Epidermal melanocyte (primary cell): ENCODE measurements around the gene FBXO46.
"Not testable (repeated sequence)": the region's sequence is repeated elsewhere in the genome, so short reads cannot be mapped to it uniquely, and the experiment has no call there.

Experiments used
- DNase-seq: peaks from one replicate; pipeline ENCODE4 v3.0.0; 2011; ENCODE audit warnings: low spot score; ENCODE audit not compliant: insufficient read length

The FBXO46 gene

GRCh38 chr19:45766296-45766868, 35.7 kb upstream of the FBXO46 start:
- DNase-seq = no peak

DNA sequence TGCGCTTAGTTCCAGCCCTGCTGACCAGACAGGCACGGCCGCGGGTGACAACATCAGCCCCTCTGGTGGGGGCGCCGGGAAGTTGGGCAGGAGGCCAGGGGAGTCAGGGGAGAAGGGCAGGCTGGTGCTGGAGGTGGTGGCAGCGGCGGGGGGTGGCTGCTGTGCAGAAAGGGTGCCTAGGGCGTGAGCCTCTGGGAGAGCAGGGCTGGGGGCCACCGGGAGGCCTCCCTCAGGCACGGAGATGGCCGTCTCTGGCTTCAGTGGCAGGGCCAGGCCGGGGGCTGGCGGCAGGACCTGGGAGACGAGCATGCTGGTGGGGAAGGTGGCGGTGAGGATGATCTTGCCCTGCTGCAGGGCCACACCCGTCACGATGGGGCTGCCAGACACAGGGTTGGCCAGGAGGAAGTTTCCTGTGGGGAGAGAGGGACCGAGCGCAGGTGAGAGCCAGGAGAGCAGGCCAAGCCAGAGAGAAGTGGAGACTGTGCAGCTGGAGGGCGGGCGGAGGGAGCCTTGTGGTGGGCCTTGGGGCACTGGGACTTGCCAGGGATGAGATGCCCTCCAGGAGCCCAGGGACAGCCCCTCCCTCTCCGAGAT, 35.1 kb upstream of the FBXO46 start:
- DNase-seq = no peak

- DNase-seq = no peak
These were observed 34.4 kb upstream of the FBXO46 start for GRCh38 chr19:45764945-45765701.

DNA sequence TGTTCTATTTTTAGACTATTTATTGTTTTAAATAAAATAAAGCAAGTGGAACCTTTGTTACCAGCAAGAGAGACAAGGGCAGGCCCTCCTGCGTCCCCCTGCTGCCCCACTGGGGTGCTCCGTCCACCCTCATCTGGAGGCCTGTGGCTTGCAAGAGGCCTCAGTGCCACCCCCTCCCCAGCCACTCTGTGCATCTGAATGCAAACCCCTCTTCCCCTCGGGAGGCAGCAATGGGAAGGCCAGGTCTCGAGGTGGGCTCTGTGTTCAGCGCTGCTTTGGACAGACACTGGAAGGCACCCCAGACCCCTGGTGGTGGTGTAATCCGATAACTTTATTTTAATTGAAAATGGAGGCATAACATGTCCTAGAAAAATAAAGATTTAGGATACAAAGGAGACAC, 33.8 kb upstream of the FBXO46 start:
- no peak for DNase-seq

DNA sequence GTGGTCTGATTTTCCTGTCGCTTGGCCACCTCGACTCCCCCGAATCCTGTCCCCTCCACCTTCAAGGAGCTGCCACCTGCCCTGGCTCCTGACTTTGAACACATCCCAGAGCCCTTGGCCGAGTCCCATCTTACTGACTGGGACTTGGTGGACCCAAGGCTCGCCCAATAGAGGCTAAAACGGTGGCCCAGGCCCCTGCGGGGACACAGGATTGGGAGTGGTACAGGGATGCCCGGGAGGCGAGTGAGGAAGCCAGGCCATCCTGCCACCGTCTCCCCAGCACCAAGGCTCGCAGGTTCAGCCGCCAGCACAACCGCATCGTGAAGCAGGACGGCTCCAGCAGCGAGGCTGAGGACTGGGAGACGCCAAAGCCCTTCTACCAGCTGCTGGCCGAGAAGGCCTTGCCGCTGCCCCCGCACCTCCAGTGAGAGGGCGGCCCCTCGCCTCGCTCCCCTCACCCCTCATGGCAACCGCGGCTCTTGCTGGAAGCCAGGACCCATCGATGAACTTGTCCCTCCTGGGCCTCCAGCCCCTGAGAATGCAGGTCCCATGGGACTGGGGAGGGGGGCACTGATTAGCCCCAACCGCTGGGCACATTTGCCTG, 33.1 kb upstream of the FBXO46 start:
- DNase-seq = no peak

DNA sequence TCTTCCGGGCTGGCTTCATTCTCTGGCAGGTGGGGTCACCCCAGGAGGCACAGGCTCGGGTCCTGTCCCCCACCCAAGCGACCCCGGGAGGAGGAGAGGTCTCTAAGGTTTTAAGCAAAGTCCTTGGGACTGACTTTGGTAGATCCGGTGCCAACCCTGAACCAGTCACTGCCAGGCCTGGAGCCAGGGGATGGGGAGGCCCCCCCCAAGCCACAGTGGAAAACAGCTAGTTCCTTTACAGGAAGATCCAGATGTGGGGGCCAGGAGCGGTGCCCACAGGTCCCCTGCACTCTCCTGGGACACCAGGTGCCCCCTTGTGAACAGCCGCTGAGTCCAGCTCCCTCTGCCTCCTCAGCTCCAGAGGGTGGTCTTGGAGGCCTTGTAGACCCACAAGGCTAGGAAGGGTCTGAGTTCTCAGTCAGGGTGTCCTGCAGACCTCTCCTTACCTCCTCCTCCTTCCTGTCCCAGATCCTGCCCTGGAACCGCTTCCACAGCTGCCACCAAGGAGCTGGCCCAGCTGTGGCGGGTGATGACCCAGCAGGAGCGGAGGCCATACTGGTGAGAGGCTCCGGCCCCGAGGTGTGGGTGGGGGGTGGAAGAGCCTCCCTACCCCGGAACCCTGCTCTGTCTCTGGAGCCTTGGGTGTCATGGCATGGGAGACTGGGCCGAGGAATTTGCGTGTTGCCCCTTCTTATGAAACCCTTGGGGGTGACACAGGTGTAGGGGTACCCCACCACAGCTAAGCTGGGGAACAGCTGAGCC, 32.4 kb upstream of the FBXO46 start:
- DNase-seq = no peak

GRCh38 chr19:45761714-45762113, 31.0 kb upstream of the FBXO46 start:
- no peak for DNase-seq

DNA sequence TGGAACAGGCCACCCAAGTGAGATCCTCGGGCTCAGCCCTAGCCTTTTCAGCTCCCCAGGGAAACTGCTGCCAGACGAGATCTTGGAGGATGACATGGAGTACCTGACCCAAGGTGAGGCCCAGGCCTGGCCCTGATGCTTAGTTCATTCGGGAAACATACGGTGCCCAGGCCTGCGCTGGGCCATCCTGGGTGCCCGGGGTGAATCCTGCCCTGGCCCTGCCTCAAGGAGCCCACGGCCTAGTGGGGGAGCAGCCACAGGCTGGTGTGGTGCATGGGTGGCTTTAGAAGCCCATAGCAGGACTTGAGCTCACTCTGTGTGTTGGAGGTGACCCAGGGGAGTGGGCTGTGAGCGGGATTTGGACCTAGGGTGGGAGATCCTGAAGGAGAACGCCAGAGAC, 28.2 kb upstream of the FBXO46 start:
- DNase-seq = no peak

DNA sequence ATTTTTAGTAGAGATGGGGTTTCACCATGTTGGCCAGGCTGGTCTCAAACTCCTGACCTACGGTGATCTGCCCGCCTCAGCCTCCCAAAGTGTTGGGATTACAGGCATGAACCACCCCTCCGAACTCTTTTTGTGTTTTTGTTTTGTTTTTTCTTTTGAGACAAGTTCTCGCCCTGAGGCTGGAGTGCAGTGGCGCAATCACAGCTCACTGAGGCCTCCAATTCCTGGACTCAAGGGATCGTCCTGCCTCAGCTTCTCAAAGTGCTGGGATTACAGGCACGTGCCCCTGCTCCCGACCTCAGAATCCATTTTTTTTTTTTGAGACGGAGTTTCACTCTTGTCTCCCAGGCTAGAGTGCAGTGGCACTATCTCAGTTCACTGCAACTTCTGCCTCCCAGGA, 27.0 kb upstream of the FBXO46 start:
- DNase-seq = no peak

- DNase-seq = no peak
These were observed 23.6 kb upstream of the FBXO46 start for GRCh38 chr19:45754323-45754722.

GRCh38 chr19:45753548-45753947, 22.9 kb upstream of the FBXO46 start:
- DNase-seq = no peak

DNA sequence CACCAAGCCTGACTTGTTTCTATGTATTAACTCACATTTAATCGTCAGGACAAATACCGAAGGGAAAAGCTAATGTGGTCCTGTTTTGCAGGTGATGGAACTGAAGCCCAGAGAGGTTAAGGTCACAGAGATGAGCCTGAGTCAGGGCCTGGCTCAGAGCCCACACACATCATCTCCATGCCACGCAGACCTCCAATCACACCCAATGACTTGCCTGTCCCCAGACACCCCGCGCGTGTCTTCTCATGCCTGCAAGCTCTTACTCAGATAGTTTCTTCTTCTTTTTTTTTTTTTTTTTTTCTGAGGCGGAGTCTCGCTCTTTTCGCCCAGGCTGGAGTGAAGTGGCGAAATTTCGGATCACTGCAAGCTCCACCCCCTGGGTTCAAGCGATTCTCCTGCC, 21.9 kb upstream of the FBXO46 start:
- DNase-seq = no peak

DNA sequence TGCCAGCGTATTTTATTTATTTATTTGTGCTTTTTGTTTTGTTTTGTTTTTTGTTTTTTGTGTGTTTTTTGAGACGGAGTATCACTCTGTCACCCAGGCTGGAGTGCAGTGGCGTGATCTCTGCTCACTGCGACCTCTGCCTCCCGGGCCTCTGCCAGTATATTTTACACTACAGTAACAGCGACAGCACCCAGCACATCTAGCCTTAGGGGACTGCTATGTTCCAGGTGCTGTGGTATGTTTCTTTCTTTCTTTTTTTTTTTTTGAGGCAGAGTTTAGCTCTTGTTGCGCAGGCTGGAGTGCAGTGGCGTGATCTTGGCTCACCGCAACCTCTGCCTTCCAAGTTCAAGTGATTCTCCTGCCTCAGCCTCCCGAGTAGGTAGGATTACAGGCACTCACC, 20.8 kb upstream of the FBXO46 start:
- DNase-seq = not testable (repeated sequence)

DNA sequence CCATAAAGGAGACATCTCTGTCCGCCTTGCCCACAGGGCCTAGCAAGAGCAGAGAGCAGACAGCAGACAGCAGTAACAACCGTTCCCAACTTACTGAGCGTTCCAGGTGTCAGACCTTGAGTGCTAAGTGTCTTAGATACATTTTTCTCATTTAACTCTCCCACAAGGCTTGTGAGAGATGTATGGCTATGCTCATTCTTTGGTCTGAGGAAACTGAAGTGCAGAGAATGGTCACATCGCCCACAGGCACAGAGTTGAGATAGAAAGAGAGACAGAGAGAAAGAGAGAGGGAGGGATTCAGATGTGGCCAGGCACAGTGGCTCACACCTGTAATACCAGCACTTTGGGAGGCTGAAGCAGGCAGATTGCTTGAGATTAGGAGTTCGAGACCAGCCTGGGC, 16.8 kb upstream of the FBXO46 start:
- DNase-seq = no peak

- DNase-seq = no peak
These were observed 16.2 kb upstream of the FBXO46 start for GRCh38 chr19:45746866-45747265.

GRCh38 chr19:45745606-45746005, 14.9 kb upstream of the FBXO46 start:
- DNase-seq = no peak

- no peak for DNase-seq
These were observed 12.3 kb upstream of the FBXO46 start for GRCh38 chr19:45742969-45743368.

GRCh38 chr19:45739498-45740439, 9.1 kb upstream of the FBXO46 start:
- DNase-seq = no peak

- no peak for DNase-seq
These were observed 2.6 kb upstream of the FBXO46 start, which contains the start of gene MEIOSIN for GRCh38 chr19:45733160-45733810. Gene MEIOSIN (plus strand): TSS chr19:45733439. CDS start chr19:45735377, 1,938 bp downstream.

- DNase-seq = no peak
These were observed 851 bp downstream of the FBXO46 start for GRCh38 chr19:45729800-45730290.
